Measurements from ENCODE around the gene UBAC2.

Gene UBAC2

GRCh38 chr13:99250982-99251825, 50.5 kb downstream of the UBAC2 start:
- no peak for DNase-seq

- DNase-seq = no peak
Measured at GRCh38 chr13:99251921-99252320, 51.3 kb downstream of the UBAC2 start.

- no peak for DNase-seq
Measured at GRCh38 chr13:99254830-99255229, 54.2 kb downstream of the UBAC2 start.

- DNase-seq = no peak
Measured at GRCh38 chr13:99255271-99255670, 54.6 kb downstream of the UBAC2 start.

- no peak for DNase-seq
Measured at GRCh38 chr13:99256283-99256682, 55.6 kb downstream of the UBAC2 start.

GRCh38 chr13:99256709-99257108, 56.1 kb downstream of the UBAC2 start:
- no peak for DNase-seq

GRCh38 chr13:99257291-99257690, 56.6 kb downstream of the UBAC2 start:
- DNase-seq = no peak

GRCh38 chr13:99258210-99258860, 57.7 kb downstream of the UBAC2 start, which contains the start of gene GPR18:
Gene GPR18, minus strand, starts transcription at chr13:99258379. Its CDS starts 2,507 bp downstream, at chr13:99255872.
- no peak for DNase-seq

- DNase-seq = no peak
Measured at GRCh38 chr13:99258946-99259345, 58.3 kb downstream of the UBAC2 start.

- no peak for DNase-seq
Measured at GRCh38 chr13:99260216-99260615, 59.6 kb downstream of the UBAC2 start.

GRCh38 chr13:99261059-99261458, 60.4 kb downstream of the UBAC2 start:
- no peak for DNase-seq

- DNase-seq = no peak
Measured at GRCh38 chr13:99263126-99263785, 62.6 kb downstream of the UBAC2 start.

- DNase-seq = no peak
Measured at GRCh38 chr13:99264051-99264450, 63.4 kb downstream of the UBAC2 start.

- no peak for DNase-seq
Measured at GRCh38 chr13:99265162-99265800, 64.6 kb downstream of the UBAC2 start.

GRCh38 chr13:99265821-99266426, 65.3 kb downstream of the UBAC2 start:
- DNase-seq = no peak

GRCh38 chr13:99266827-99267226, 66.2 kb downstream of the UBAC2 start:
- DNase-seq = no peak

- no peak for DNase-seq
Measured at GRCh38 chr13:99267927-99268326, 67.3 kb downstream of the UBAC2 start.

GRCh38 chr13:99268822-99269221, 68.2 kb downstream of the UBAC2 start:
- no peak for DNase-seq

- DNase-seq = no peak
Measured at GRCh38 chr13:99269627-99270241, 69.1 kb downstream of the UBAC2 start.

GRCh38 chr13:99270518-99270917, 69.9 kb downstream of the UBAC2 start:
- no peak for DNase-seq

- no peak for DNase-seq
Measured at GRCh38 chr13:99271249-99271648, 70.6 kb downstream of the UBAC2 start.

GRCh38 chr13:99272481-99272880, 71.8 kb downstream of the UBAC2 start:
- no peak for DNase-seq

Measured in activated CD8-positive, alpha-beta memory T cell treated with anti-CD3 and anti-CD28 coated beads, Interleukin-2, amount 50 U/mL, for 48 hours (primary cell).